Right lobe of liver (tissue), 4 donors: ENCODE measurements around the gene ARPC5.

ENCODE experiments used
- POLR2A ChIP-seq: fragments of 450-650 bp; IDR thresholded peaks from one replicate; pipeline ENCODE4 v1.6.1; 2017; ENCODE audit warnings: antibody characterized with exemption, mild to moderate bottlenecking
- TF ChIP-seq, protein P1 (sequence below), 4 donors: fragments of 200-600 bp in 3 of 4; fragments of 450-650 bp in 1 of 4; IDR thresholded peaks; one replicate each; pipeline versions ENCODE4 v1.5.1 to v1.8.0; 2016 to 2022; ENCODE audit warnings: antibody characterized with exemption in 4 of 4, mild to moderate bottlenecking in 2 of 4
- donor health status: DM: no; HTN: no; CAD: no.
- donor health status: DM: no; HTN: no; CAD: no.
- donor health status: DM: no; HTN: yes; CAD: no.

DNA sequence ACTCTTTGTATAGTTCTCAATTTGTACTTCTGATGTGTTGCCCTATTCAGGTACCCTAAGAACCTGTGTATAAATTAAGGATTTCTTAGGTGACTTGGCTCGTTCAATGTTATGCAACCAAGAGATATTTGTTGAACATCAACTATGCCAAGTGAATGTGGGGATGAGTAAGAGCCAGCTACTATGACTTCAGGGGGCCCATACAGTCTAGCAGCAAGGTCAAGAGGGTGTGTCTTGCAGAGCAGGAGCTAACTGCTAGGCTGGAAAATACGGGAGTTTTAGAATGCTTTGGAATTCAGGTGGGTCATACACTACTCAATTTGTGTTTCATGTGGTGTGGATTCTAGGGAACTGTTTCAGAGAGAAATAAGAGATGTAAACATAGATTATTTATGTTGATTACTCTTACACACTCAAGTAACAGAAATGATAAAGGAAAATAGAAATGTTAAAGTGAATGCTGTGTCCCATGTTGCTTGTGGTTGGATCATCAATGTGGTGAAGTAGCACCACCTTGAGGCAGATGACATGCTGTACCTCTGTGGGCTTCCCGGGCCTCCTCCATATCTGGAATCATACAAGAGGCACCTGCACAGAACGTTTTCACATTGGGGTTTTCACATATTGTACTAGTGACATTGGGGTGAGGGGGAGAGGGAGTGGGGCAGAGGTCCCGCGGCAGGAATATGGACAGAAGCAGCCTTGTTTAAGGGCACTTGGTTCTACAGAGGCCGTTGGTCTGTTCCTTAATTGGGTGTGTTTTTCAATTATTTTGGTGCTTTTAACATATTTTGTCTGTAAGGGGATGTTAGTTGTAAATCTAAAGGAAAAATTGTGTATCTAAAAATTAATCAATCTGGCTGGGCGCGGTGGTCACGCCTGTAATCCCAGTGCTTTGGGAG, 12.4 kb downstream of the ARPC5 start:
- TF ChIP-seq, protein P1, sequence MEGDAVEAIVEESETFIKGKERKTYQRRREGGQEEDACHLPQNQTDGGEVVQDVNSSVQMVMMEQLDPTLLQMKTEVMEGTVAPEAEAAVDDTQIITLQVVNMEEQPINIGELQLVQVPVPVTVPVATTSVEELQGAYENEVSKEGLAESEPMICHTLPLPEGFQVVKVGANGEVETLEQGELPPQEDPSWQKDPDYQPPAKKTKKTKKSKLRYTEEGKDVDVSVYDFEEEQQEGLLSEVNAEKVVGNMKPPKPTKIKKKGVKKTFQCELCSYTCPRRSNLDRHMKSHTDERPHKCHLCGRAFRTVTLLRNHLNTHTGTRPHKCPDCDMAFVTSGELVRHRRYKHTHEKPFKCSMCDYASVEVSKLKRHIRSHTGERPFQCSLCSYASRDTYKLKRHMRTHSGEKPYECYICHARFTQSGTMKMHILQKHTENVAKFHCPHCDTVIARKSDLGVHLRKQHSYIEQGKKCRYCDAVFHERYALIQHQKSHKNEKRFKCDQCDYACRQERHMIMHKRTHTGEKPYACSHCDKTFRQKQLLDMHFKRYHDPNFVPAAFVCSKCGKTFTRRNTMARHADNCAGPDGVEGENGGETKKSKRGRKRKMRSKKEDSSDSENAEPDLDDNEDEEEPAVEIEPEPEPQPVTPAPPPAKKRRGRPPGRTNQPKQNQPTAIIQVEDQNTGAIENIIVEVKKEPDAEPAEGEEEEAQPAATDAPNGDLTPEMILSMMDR (IDR thresholded peaks at IDR 0.05): peak; percentile 54 to 80 (median 60)
- TF ChIP-seq POLR2A: no peak
